GM23248 (cell line): ENCODE data around the gene AOX1.

Experiments used
- EZH2 ChIP-seq: fragments of 200-600 bp; sonication (generic); IDR thresholded peaks from 2 replicates; pipeline ENCODE4 v1.6.1; 2018; ENCODE audit warnings: antibody characterized with exemption, mild to moderate bottlenecking; ENCODE audit not compliant: insufficient read depth, poor library complexity, severe bottlenecking
- EZH2phosphoT487 ChIP-seq: fragments of 200-600 bp; sonication (generic); IDR thresholded peaks from 2 replicates; pipeline ENCODE4 v1.6.1; 2018; ENCODE audit warnings: antibody characterized with exemption, moderate library complexity, mild to moderate bottlenecking, low read depth; ENCODE audit not compliant: insufficient read depth

GRCh38 chr2:200608341-200609027 lies 22.7 kb downstream of the AOX1 start:
- TF ChIP-seq EZH2: no peak
- no peak for TF ChIP-seq EZH2phosphoT487
